K562 (cell line): ENCODE results near the gene NEMP2. TPM values are rescaled to one million over a fixed set of nuclear protein-coding genes. Genes with fewer than 3 reads are reported as not detected.

Experiments used
- BRCA1 ChIP-seq, 2 experiments: fragments of 450-650 bp in 1 of 2; sonication (generic) in 1 of 2; formaldehyde crosslinking in 1 of 2; IDR thresholded peaks; 2 replicates each; pipeline versions ENCODE4 v1.5.0 to v1.6.1; 2017 to 2020; ENCODE audit warnings: mild to moderate bottlenecking in 1 of 2, missing genetic modification reagents in 1 of 2
- CAMTA2 ChIP-seq: fragments of 250-450 bp; sonication (Bioruptor Pico); conservative IDR thresholded peaks from 2 replicates; pipeline ENCODE4 v1.5.1; 2022
- CEBPZ ChIP-seq: fragments of 150-350 bp; IDR thresholded peaks from 2 replicates; pipeline ENCODE4 v1.6.1; 2014; ENCODE audit warnings: low read depth, mild to moderate bottlenecking, low read length, borderline replicate concordance
- DDX20 ChIP-seq: fragments of 450-650 bp; IDR thresholded peaks from 2 replicates; pipeline ENCODE4 v1.6.1; 2016; ENCODE audit warnings: missing genetic modification characterization, low read depth, mild to moderate bottlenecking, missing compliant biosample characterization, moderate library complexity
- HEY1 ChIP-seq: fragments of 250-450 bp; sonication (Bioruptor Pico); IDR thresholded peaks from 2 replicates; pipeline ENCODE4 v1.5.0; 2020; ENCODE audit warnings: mild to moderate bottlenecking, moderate library complexity, borderline replicate concordance
- HMBOX1 ChIP-seq: sonication (generic); IDR thresholded peaks from 2 replicates; pipeline ENCODE4 v1.6.1; 2016
- MAFF ChIP-seq: IDR thresholded peaks from 2 replicates; pipeline ENCODE4 v1.6.1; 2012; ENCODE audit warnings: low read length, improper control_type of control experiment
- MAZ ChIP-seq, 2 experiments: fragments of 450-650 bp in 1 of 2; sonication (generic) in 1 of 2; formaldehyde crosslinking; IDR thresholded peaks in 1 of 2; conservative IDR thresholded peaks in 1 of 2; 2 replicates each; pipeline versions ENCODE4 v1.4.0 to v1.5.0; 2020; ENCODE audit warnings: mild to moderate bottlenecking in 1 of 2, missing genetic modification reagents in 1 of 2
- MNT ChIP-seq, 2 experiments: fragments of 450-650 bp; conservative IDR thresholded peaks; 2 replicates each; pipeline ENCODE4 v1.6.1; 2017; ENCODE audit warnings: mild to moderate bottlenecking in 2 of 2, moderate library complexity in 2 of 2
- MTF1 ChIP-seq: fragments of 250-450 bp; sonication (Bioruptor Pico); IDR thresholded peaks from 2 replicates; pipeline ENCODE4 v1.9.0; 2021; ENCODE audit warnings: moderate library complexity, mild to moderate bottlenecking, inconsistent platforms, borderline replicate concordance
- NCOA4 ChIP-seq: fragments of 450-650 bp; IDR thresholded peaks from 2 replicates; pipeline ENCODE4 v1.6.1; 2018; ENCODE audit warnings: mild to moderate bottlenecking; ENCODE audit not compliant: partially characterized antibody
- NR2F6 ChIP-seq: fragments of 450-650 bp; formaldehyde crosslinking; IDR thresholded peaks from 2 replicates; pipeline ENCODE4 v1.4.0; 2020; ENCODE audit warnings: mild to moderate bottlenecking
- NUFIP1 ChIP-seq: fragments of 450-650 bp; IDR thresholded peaks from 2 replicates; pipeline ENCODE4 v1.6.1; 2018; ENCODE audit not compliant: partially characterized antibody
- PYGO2 ChIP-seq: fragments of 450-650 bp; IDR thresholded peaks from 2 replicates; pipeline ENCODE4 v1.6.1; 2016; ENCODE audit warnings: mild to moderate bottlenecking, missing genetic modification characterization, moderate library complexity, missing compliant biosample characterization
- RFX7 ChIP-seq: fragments of 250-450 bp; sonication (Bioruptor Pico); IDR thresholded peaks from 2 replicates; pipeline ENCODE4 v1.5.1; 2021; ENCODE audit warnings: mild to moderate bottlenecking
- RNF2 ChIP-seq: sonication (generic); IDR thresholded peaks from 2 replicates; pipeline ENCODE4 v1.6.1; 2016
- RUNX1 ChIP-seq: sonication (generic); IDR thresholded peaks from 2 replicates; pipeline ENCODE4 v1.6.1; 2016; ENCODE audit warnings: antibody characterized with exemption, low read depth
- SIN3A ChIP-seq, 2 experiments: fragments of 150-350 bp in 1 of 2; IDR thresholded peaks; 2 replicates each; pipeline ENCODE4 v1.6.1; 2011 to 2016; ENCODE audit warnings: borderline replicate concordance in 2 of 2, low read depth in 2 of 2, low read length in 2 of 2, mild to moderate bottlenecking in 2 of 2, moderate library complexity in 2 of 2; ENCODE audit not compliant: control insufficient read depth in 1 of 2
- SRF ChIP-seq, 2 experiments: fragments of 250-450, 450-650 bp in 1 of 2; sonication (Bioruptor Pico) in 1 of 2; sonication (generic) in 1 of 2; formaldehyde crosslinking; IDR thresholded peaks; 2 replicates each; pipeline versions ENCODE4 v1.5.0 to v1.5.1; 2020 to 2022; ENCODE audit warnings: mild to moderate bottlenecking in 1 of 2, missing genetic modification reagents in 1 of 2
- TEAD2 ChIP-seq: fragments of 450-650 bp; IDR thresholded peaks from 2 replicates; pipeline ENCODE4 v1.6.1; 2016; ENCODE audit warnings: missing genetic modification characterization, control low read depth, missing compliant biosample characterization
- TFAM ChIP-seq: fragments of 250-450 bp; sonication (Bioruptor Pico); conservative IDR thresholded peaks from 2 replicates; pipeline ENCODE4 v1.5.0; 2021; ENCODE audit warnings: mild to moderate bottlenecking, moderate library complexity
- XRCC4 ChIP-seq: IDR thresholded peaks from one replicate; pipeline ENCODE4 v1.6.1; 2011; ENCODE audit not compliant: insufficient read depth, insufficient read length; ENCODE audit errors: extremely low read depth
- ZNF134 ChIP-seq: fragments of 250-450 bp; sonication (Bioruptor Pico); conservative IDR thresholded peaks from 2 replicates; pipeline ENCODE4 v1.4.0; 2020
- ZNF239 ChIP-seq: fragments of 250-450 bp; sonication (Bioruptor Pico); IDR thresholded peaks from 2 replicates; pipeline ENCODE4 v1.4.0; 2020; ENCODE audit warnings: mild to moderate bottlenecking
- ZNF717 ChIP-seq: fragments of 250-450 bp; sonication (Bioruptor Pico); IDR thresholded peaks from 2 replicates; pipeline ENCODE4 v1.5.0; 2021
- polyA plus RNA-seq, 8 experiments: library from polyadenylated mRNA; depleted of rRNA in 4 of 8; stranded (reverse) in 5 of 8; unstranded in 3 of 8; fragments of >200 nt; fragmentation: Nextera tagmentation in 2 of 8; fragmentation: Illumina TruSeq in 1 of 8; extraction: Ambion mirVana in 2 of 8; extraction: Trizol in 1 of 8; gene quantifications; 2 replicates each; pipeline versions ENCODE4 v1.2.1 to v1.2.3, GENCODE V29; 2011 to 2014; ENCODE audit warnings: inconsistent platforms in 1 of 8, missing spikeins in 1 of 8
- total RNA-seq, 7 experiments: library from RNA; depleted of rRNA in 6 of 7; stranded (reverse); fragments of >200 nt in 6 of 7; fragmentation: Illumina TruSeq in 2 of 7; extraction: Trizol in 2 of 7; gene quantifications; 2 replicates each; pipeline versions ENCODE4 v1.2.1 to v1.2.3, GENCODE V29; 2011 to 2021; ENCODE audit warnings: low replicate concordance in 1 of 7

The NEMP2 gene
- total and polyA plus RNA-seq, 9 of the 15 experiments (the other 6 are each of a cell fraction or from before 2014, with no cell fraction given): 0.32 to 3.0 (median 1.7) TPM

GRCh38 chr2:190459881-190460280 is 74.6 kb downstream of the NEMP2 start (continued):
- TF ChIP-seq DDX20 (tag) (no peak), RNF2 (peak; percentile 41; the same call in 1 of the 2 replicates), MAZ (CRISPR knock-in tag; conservative IDR thresholded peaks at IDR 0.05 in 1 of 2, IDR thresholded peaks at IDR 0.05 in 1 of 2) (no peak), SRF (CRISPR knock-in tag; IDR thresholded peaks at IDR 0.05) (no peak), MNT (conservative IDR thresholded peaks at IDR 0.05) (peak in 1 of 2 experiments; percentile 39; a peak in 1 of 4 replicates), ZNF717 (CRISPR knock-in tag) (no peak), PYGO2 (tag) (no peak), XRCC4 (no peak), MAFF (no peak), CEBPZ (no peak), HMBOX1 (no peak), RUNX1 (no peak), SIN3A (IDR thresholded peaks at IDR 0.05; ENCODE audit: borderline replicate concordance in 2 of 2, control insufficient read depth in 1 of 2, low read depth in 2 of 2, low read length in 2 of 2) (no peak), TEAD2 (tag) (no peak), HEY1 (no peak), NCOA4 (no peak), NUFIP1 (no peak), ZNF239 (CRISPR knock-in tag) (no peak), NR2F6 (CRISPR knock-in tag) (no peak), CAMTA2 (CRISPR knock-in tag) (no peak), TFAM (CRISPR knock-in tag) (no peak), MTF1 (CRISPR knock-in tag) (no peak), BRCA1 (IDR thresholded peaks at IDR 0.05) (no peak), BRCA1 (CRISPR knock-in tag; IDR thresholded peaks at IDR 0.05) (no peak), ZNF134 (CRISPR knock-in tag) (no peak), RFX7 (CRISPR knock-in tag) (no peak)
